ENCODE results near the gene SUSD3.
A peak's percentile ranks its signal among the peaks of the same experiment; 100 is the strongest.

Gene SUSD3

GRCh38 chr9:93094658-93095204 is 36.2 kb downstream of the SUSD3 start:
- Histone ChIP-seq H3K9me3 (ENCODE audit: low read depth, low read length) (no peaks in the 10 kb centered on the region), H3K4me3 (peak overlapping the region; percentile 85), H3K27ac (peak overlapping the region; percentile 91), H3K9ac (ENCODE audit: insufficient read length) (peak overlapping the region; percentile 87), H3K36me3 (ENCODE audit: insufficient read depth, low read length) (no peaks in the 10 kb centered on the region)
- no peak for DNase-seq (ENCODE audit: low read depth, low spot score)
- TF ChIP-seq FOXP2 (optimal IDR thresholded peaks at IDR 0.05; ENCODE audit: control extremely low read depth, extremely low read length, insufficient read depth) (no peak), EZH2 (IDR thresholded peaks at IDR 0.05) (no peak), POLR2AphosphoS5 (IDR thresholded peaks at IDR 0.05; ENCODE audit: borderline replicate concordance, low read depth, low read length) (no peak)

GRCh38 chr9:93095205-93096130 is 37.0 kb downstream of the SUSD3 start:
- peak overlapping the region; percentile 91 for H3K27ac ChIP-seq
- H3K36me3 ChIP-seq (ENCODE audit: insufficient read depth, low read length) = no peaks in the 10 kb centered on the region
- DNase-seq (ENCODE audit: low read depth, low spot score) = peak; percentile 73
- peak; percentile 79; the same call in 1 of the 2 replicates for TF ChIP-seq POLR2AphosphoS5 (IDR thresholded peaks at IDR 0.05; ENCODE audit: borderline replicate concordance, low read depth, low read length)
- no peak for TF ChIP-seq EZH2 (IDR thresholded peaks at IDR 0.05)
- TF ChIP-seq FOXP2 (optimal IDR thresholded peaks at IDR 0.05; ENCODE audit: control extremely low read depth, extremely low read length, insufficient read depth) = peak; percentile 24
- H3K9me3 ChIP-seq (ENCODE audit: low read depth, low read length) = no peaks in the 10 kb centered on the region
- peak overlapping the region; percentile 85 for H3K4me3 ChIP-seq
- peak overlapping the region; percentile 87 for H3K9ac ChIP-seq (ENCODE audit: insufficient read length)

DNA sequence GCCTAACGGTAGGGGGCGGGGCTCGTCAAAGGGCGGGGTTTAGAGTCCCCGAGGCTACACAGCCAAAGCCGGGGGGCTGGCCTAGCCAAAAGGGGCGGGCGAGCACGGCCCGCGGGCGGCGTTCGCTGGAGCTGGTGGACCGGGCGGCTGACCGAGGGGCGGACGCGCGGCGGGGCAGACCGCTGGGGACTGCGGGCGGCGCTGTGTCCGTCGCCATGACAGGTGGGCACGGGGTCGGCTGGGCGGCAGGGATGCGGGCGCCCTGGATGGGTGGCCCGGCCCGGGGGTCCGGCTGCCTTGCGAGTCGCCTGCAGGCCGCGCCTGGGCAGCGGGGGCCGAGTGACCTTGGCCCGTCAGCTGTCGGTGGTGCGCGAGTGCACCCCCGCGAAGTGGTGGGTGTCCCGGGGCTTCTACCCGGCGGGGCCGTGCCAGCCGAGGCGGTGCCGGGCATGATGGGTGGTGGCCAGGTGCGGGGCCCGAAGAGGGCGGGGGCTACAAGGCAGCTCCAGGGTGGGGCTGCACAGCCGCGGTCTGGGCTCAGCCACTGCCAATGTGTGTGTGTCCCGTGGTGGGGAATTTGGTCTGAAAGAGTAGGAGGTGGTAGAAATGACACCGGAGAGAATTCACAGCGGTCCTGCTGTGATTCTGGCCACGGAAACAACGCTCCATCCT is 37.8 kb downstream of the SUSD3 start, which contains the start of gene CARD19:
TSS of gene CARD19 (plus strand) at position 87 of the 672 bp plus-strand sequence. CDS start at position 216, 129 bp downstream.
- Histone ChIP-seq H3K9me3 (ENCODE audit: low read depth, low read length) (no peaks in the 10 kb centered on the region; the same call in 1 of the 2 replicates), H3K36me3 (ENCODE audit: insufficient read depth, low read length) (no peaks in the 10 kb centered on the region), H3K9ac (ENCODE audit: insufficient read length) (peak within 1 kb of the TSS; percentile 87), H3K27ac (peak within 1 kb of the TSS; percentile 91), H3K4me3 (peak within 1 kb of the TSS; percentile 85)
- TF ChIP-seq FOXP2 (optimal IDR thresholded peaks at IDR 0.05; ENCODE audit: control extremely low read depth, extremely low read length, insufficient read depth) = no peak
- no peak for TF ChIP-seq POLR2AphosphoS5 (IDR thresholded peaks at IDR 0.05; ENCODE audit: borderline replicate concordance, low read depth, low read length)
- TF ChIP-seq EZH2 (IDR thresholded peaks at IDR 0.05) = no peak
- no peak for DNase-seq (ENCODE audit: low read depth, low spot score)

- DNase-seq (ENCODE audit: low read depth, low spot score) = no peak
- no peak for TF ChIP-seq EZH2 (IDR thresholded peaks at IDR 0.05)
- TF ChIP-seq POLR2AphosphoS5 (IDR thresholded peaks at IDR 0.05; ENCODE audit: borderline replicate concordance, low read depth, low read length) = no peak
- no peak for TF ChIP-seq FOXP2 (optimal IDR thresholded peaks at IDR 0.05; ENCODE audit: control extremely low read depth, extremely low read length, insufficient read depth)
- no peak overlapping the region for H3K27ac ChIP-seq
These were observed 38.4 kb downstream of the SUSD3 start for GRCh38 chr9:93096811-93097382.

GRCh38 chr9:93097511-93098201 is 39.2 kb downstream of the SUSD3 start:
- no peak overlapping the region for H3K27ac ChIP-seq
- TF ChIP-seq EZH2 (IDR thresholded peaks at IDR 0.05) (no peak), POLR2AphosphoS5 (IDR thresholded peaks at IDR 0.05; ENCODE audit: borderline replicate concordance, low read depth, low read length) (no peak), FOXP2 (optimal IDR thresholded peaks at IDR 0.05; ENCODE audit: control extremely low read depth, extremely low read length, insufficient read depth) (no peak)
- H3K9ac ChIP-seq (ENCODE audit: insufficient read length) = no peak overlapping the region
- H3K9me3 ChIP-seq (ENCODE audit: low read depth, low read length) = peaks cover 4% of the 10 kb centered on the region; the same call in 1 of the 2 replicates
- no peak for DNase-seq (ENCODE audit: low read depth, low spot score)
- peak overlapping the region; percentile 85; the same call in 1 of the 2 replicates for H3K4me3 ChIP-seq
- H3K36me3 ChIP-seq (ENCODE audit: insufficient read depth, low read length) = no peaks in the 10 kb centered on the region

More at GRCh38 chr9:93096811-93097382, 38.4 kb downstream of the SUSD3 start:
- Histone ChIP-seq H3K36me3 (ENCODE audit: insufficient read depth, low read length) (no peaks in the 10 kb centered on the region), H3K9me3 (ENCODE audit: low read depth, low read length) (no peaks in the 10 kb centered on the region; the same call in 1 of the 2 replicates), H3K9ac (ENCODE audit: insufficient read length) (no peak overlapping the region), H3K4me3 (peak overlapping the region; percentile 85)

DNA sequence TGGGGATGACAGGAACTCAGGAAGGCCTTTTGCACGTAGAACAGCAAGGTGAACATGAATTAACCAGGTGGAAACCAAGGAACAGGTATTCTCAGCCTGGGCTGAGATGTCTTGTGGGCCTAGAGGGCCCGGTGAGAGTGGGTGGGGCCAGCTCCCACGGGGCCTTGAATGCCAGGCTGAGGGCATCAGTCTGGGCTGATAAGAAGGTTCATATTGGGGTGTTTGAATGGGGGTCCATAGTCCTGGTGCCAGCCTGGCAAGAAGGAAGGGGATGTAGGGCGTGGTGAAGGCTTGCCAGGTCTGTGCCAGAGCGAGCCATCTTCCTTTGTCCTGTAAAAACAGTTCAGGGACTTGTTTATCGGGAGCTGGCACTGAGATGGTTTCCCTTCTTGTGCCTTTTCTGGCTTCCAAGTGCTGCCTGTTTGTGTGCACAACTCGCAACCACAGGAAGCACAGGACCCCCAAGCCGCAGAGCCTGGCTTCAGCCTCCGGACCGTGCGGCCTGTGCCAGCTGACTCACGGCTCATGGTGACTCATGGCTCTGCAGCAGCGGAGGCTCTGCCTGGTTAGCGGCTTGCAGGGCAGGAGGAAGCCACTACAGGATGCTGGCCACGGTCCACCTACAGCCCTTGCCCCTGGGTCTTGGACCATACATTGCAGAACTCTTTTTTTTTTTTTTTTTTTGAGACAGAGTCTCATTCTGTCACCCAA is 39.9 kb downstream of the SUSD3 start:
- H3K9ac ChIP-seq (ENCODE audit: insufficient read length) = no peak overlapping the region
- DNase-seq (ENCODE audit: low read depth, low spot score) = no peak
- H3K36me3 ChIP-seq (ENCODE audit: insufficient read depth, low read length) = no peaks in the 10 kb centered on the region
- no peak overlapping the region for H3K4me3 ChIP-seq
- H3K9me3 ChIP-seq (ENCODE audit: low read depth, low read length) = peaks cover 4% of the 10 kb centered on the region; the same call in 1 of the 2 replicates
- H3K27ac ChIP-seq = no peak overlapping the region
- TF ChIP-seq EZH2 (IDR thresholded peaks at IDR 0.05) (no peak), FOXP2 (optimal IDR thresholded peaks at IDR 0.05; ENCODE audit: control extremely low read depth, extremely low read length, insufficient read depth) (no peak), POLR2AphosphoS5 (IDR thresholded peaks at IDR 0.05; ENCODE audit: borderline replicate concordance, low read depth, low read length) (no peak)
